WTC11 (cell line): ENCODE data around the gene MEP1B.

Source experiments
- CREM ChIP-seq: sonication (generic); formaldehyde crosslinking; IDR thresholded peaks from 2 replicates; pipeline ENCODE4 v1.8.1; 2022; ENCODE audit warnings: mild to moderate bottlenecking, missing genetic modification reagents, moderate library complexity
- CTCF ChIP-seq: fragments of 200-600 bp; IDR thresholded peaks from 2 replicates; pipeline ENCODE4 v1.8.0; 2022; ENCODE audit warnings: antibody characterized with exemption
- ZNF317 ChIP-seq: sonication (generic); formaldehyde crosslinking; IDR thresholded peaks from 2 replicates; pipeline ENCODE4 v1.8.1; 2023; ENCODE audit warnings: low read depth, mild to moderate bottlenecking, moderate library complexity, missing genetic modification reagents, borderline replicate concordance

DNA sequence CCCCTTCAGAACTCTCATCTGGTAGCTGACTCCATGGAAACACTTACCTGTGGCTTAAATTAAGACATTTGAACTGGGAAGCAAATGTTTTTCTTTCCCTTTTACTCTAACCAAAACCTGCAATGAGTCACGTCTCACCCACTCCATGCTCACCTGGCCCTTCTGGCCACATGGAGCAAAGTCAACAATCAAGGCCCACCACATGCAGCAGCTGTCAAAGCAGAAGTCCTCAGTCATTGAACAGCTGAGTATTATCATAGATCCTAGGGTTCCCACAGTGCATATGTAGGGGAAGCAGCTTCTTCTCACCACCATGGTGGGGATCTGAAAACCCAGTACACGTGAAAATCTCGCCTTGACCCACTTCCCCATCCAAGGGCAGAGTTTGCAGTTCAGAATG, 12.3 kb upstream of the MEP1B start:
- TF ChIP-seq ZNF317 (CRISPR knock-in tag), result no peak
- no peak for TF ChIP-seq CTCF
- no peak for TF ChIP-seq CREM (CRISPR knock-in tag)
